BLaER1 (cell line): Measurements from ENCODE around the gene CPVL.
A peak's percentile ranks its signal among the peaks of the same experiment; 100 is the strongest.
"Not testable (repeated sequence)": the region's sequence is repeated elsewhere in the genome, so short reads cannot be mapped to it uniquely, and the experiment has no call there.

Source experiments
- H3K27ac ChIP-seq: shearing (Covaris generic); formaldehyde crosslinking; 2 replicates; pipeline ENCODE4 v1.8.1; 2022
- H3K27me3 ChIP-seq: shearing (Covaris generic); formaldehyde crosslinking; 2 replicates; pipeline ENCODE4 v1.8.1; 2022
- H3K36me3 ChIP-seq: shearing (Covaris generic); formaldehyde crosslinking; 2 replicates; pipeline ENCODE4 v1.8.1; 2022
- H3K4me1 ChIP-seq: shearing (Covaris generic); formaldehyde crosslinking; 2 replicates; pipeline ENCODE4 v1.8.1; 2022
- H3K4me2 ChIP-seq: shearing (Covaris generic); formaldehyde crosslinking; 2 replicates; pipeline ENCODE4 v1.8.1; 2022
- H3K4me3 ChIP-seq: shearing (Covaris generic); formaldehyde crosslinking; 2 replicates; pipeline ENCODE4 v1.8.1; 2022
- H3K9ac ChIP-seq: shearing (Covaris generic); formaldehyde crosslinking; 2 replicates; pipeline ENCODE4 v1.8.1; 2022
- H3K9me3 ChIP-seq: shearing (Covaris generic); formaldehyde crosslinking; 2 replicates; pipeline ENCODE4 v1.8.1; 2022
- H4K20me1 ChIP-seq: shearing (Covaris generic); formaldehyde crosslinking; 2 replicates; pipeline ENCODE4 v1.8.1; 2022
- Cebpa-rat ChIP-seq: shearing (Covaris generic); IDR thresholded peaks from 2 replicates; pipeline ENCODE4 v1.8.1; 2022

The CPVL gene

GRCh38 chr7:29099896-29100847 is 46.2 kb downstream of the CPVL start:
- Histone ChIP-seq H3K27ac (no peak overlapping the region), H3K36me3 (no peaks in the 10 kb centered on the region), H3K9me3 (no peaks in the 10 kb centered on the region), H3K27me3 (no peaks in the 10 kb centered on the region), H3K9ac (no peak overlapping the region), H4K20me1 (no peaks in the 10 kb centered on the region), H3K4me3 (no peak overlapping the region), H3K4me2 (no peak overlapping the region), H3K4me1 (0 out of 2 replicates have a peak, but pooled peaks cover 2% of the 10 kb centered on the region)
- TF ChIP-seq Cebpa-rat = no peak

- no peak overlapping the region for H3K4me2 ChIP-seq
- H4K20me1 ChIP-seq = no peaks in the 10 kb centered on the region
- no peak overlapping the region for H3K9ac ChIP-seq
- H3K4me3 ChIP-seq = no peak overlapping the region
- H3K4me1 ChIP-seq = peaks cover 10% of the 10 kb centered on the region
- H3K27ac ChIP-seq = no peak overlapping the region
- no peak for TF ChIP-seq Cebpa-rat
- H3K27me3 ChIP-seq = no peaks in the 10 kb centered on the region
- no peaks in the 10 kb centered on the region for H3K36me3 ChIP-seq
- H3K9me3 ChIP-seq = no peaks in the 10 kb centered on the region
Measured at GRCh38 chr7:29096446-29096730, 49.9 kb downstream of the CPVL start.

- H3K27ac ChIP-seq = no peak overlapping the region
- no peak for TF ChIP-seq Cebpa-rat
- peaks cover 15% of the 10 kb centered on the region for H3K4me1 ChIP-seq
- no peaks in the 10 kb centered on the region for H3K36me3 ChIP-seq
- H3K4me3 ChIP-seq = no peak overlapping the region
- no peaks in the 10 kb centered on the region for H4K20me1 ChIP-seq
- no peak overlapping the region for H3K9ac ChIP-seq
- no peaks in the 10 kb centered on the region for H3K9me3 ChIP-seq
- H3K27me3 ChIP-seq = no peaks in the 10 kb centered on the region
- H3K4me2 ChIP-seq = no peak overlapping the region
Measured at GRCh38 chr7:29095631-29096445, 50.5 kb downstream of the CPVL start.

GRCh38 chr7:29093091-29093490 is 53.2 kb downstream of the CPVL start:
- not testable (repeated sequence) for H3K36me3 ChIP-seq, H3K4me2 ChIP-seq, H3K4me3 ChIP-seq, H3K27me3 ChIP-seq, H4K20me1 ChIP-seq, H3K9me3 ChIP-seq, H3K9ac ChIP-seq, H3K27ac ChIP-seq
- H3K4me1 ChIP-seq = peaks cover 28% of the 10 kb centered on the region

- peaks cover 36% of the 10 kb centered on the region for H3K4me1 ChIP-seq
- H3K36me3 ChIP-seq = no peaks in the 10 kb centered on the region
- no peaks in the 10 kb centered on the region for H3K9me3 ChIP-seq
- peak overlapping the region; percentile 74 for H3K27ac ChIP-seq
- no peaks in the 10 kb centered on the region for H4K20me1 ChIP-seq
- peak overlapping the region; percentile 43; the same call in 1 of the 2 replicates for H3K4me3 ChIP-seq
- peak overlapping the region; percentile 66; the same call in 1 of the 2 replicates for H3K9ac ChIP-seq
- H3K27me3 ChIP-seq = no peaks in the 10 kb centered on the region
- H3K4me2 ChIP-seq = peak overlapping the region; percentile 82
- no peak for TF ChIP-seq Cebpa-rat
Measured at GRCh38 chr7:29091715-29092114, 54.6 kb downstream of the CPVL start.

- Histone ChIP-seq H3K27ac (peak overlapping the region; percentile 74), H3K9ac (peak overlapping the region; percentile 66; the same call in 1 of the 2 replicates), H4K20me1 (no peaks in the 10 kb centered on the region), H3K9me3 (no peaks in the 10 kb centered on the region), H3K4me2 (peak overlapping the region; percentile 82), H3K36me3 (no peaks in the 10 kb centered on the region), H3K4me3 (peak overlapping the region; percentile 43; the same call in 1 of the 2 replicates), H3K27me3 (no peaks in the 10 kb centered on the region), H3K4me1 (peaks cover 36% of the 10 kb centered on the region)
- TF ChIP-seq Cebpa-rat = no peak
Measured at GRCh38 chr7:29090836-29091601, 55.3 kb downstream of the CPVL start.

- Histone ChIP-seq H3K4me1 (peaks cover 36% of the 10 kb centered on the region), H3K27ac (no peak overlapping the region), H3K4me3 (no peak overlapping the region), H3K9ac (no peak overlapping the region), H3K9me3 (no peaks in the 10 kb centered on the region), H3K36me3 (no peaks in the 10 kb centered on the region), H4K20me1 (no peaks in the 10 kb centered on the region), H3K4me2 (peak overlapping the region; percentile 82), H3K27me3 (no peaks in the 10 kb centered on the region)
- TF ChIP-seq Cebpa-rat = no peak
Measured at GRCh38 chr7:29090151-29090805, 56.1 kb downstream of the CPVL start.

GRCh38 chr7:29087840-29088170 is 58.5 kb downstream of the CPVL start:
- no peak for TF ChIP-seq Cebpa-rat
- Histone ChIP-seq H3K27me3 (no peaks in the 10 kb centered on the region), H3K4me1 (peaks cover 36% of the 10 kb centered on the region), H3K36me3 (no peaks in the 10 kb centered on the region), H3K9me3 (no peaks in the 10 kb centered on the region), H3K9ac (no peak overlapping the region), H3K4me2 (peak overlapping the region; percentile 31), H4K20me1 (no peaks in the 10 kb centered on the region), H3K4me3 (no peak overlapping the region), H3K27ac (no peak overlapping the region)

GRCh38 chr7:29086545-29086944 is 59.8 kb downstream of the CPVL start:
- Histone ChIP-seq H3K9me3 (no peaks in the 10 kb centered on the region), H3K4me2 (no peak overlapping the region), H3K27ac (no peak overlapping the region), H3K9ac (no peak overlapping the region), H3K4me1 (peaks cover 28% of the 10 kb centered on the region), H3K36me3 (no peaks in the 10 kb centered on the region), H3K4me3 (no peak overlapping the region), H3K27me3 (no peaks in the 10 kb centered on the region), H4K20me1 (no peaks in the 10 kb centered on the region)
- no peak for TF ChIP-seq Cebpa-rat
